HepG2 (cell line): Measurements from ENCODE around the gene C16orf87. TPM values are rescaled to one million over a fixed set of nuclear protein-coding genes. Genes with fewer than 3 reads are reported as not detected.

ENCODE experiments used
- ATF1 ChIP-seq: IDR thresholded peaks from 2 replicates; pipeline ENCODE4 v1.6.1; 2016; ENCODE audit warnings: mild to moderate bottlenecking, control low read depth
- BORCS8-MEF2B ChIP-seq: sonication (generic); formaldehyde crosslinking; IDR thresholded peaks from 2 replicates; pipeline ENCODE4 v1.8.0; 2022; ENCODE audit warnings: mild to moderate bottlenecking, missing genetic modification reagents
- MAZ ChIP-seq, 2 experiments: sonication (generic) in 1 of 2; formaldehyde crosslinking in 1 of 2; IDR thresholded peaks; 2 replicates each; pipeline versions ENCODE4 v1.5.0 to v1.6.1; 2012 to 2020; ENCODE audit warnings: low read depth in 2 of 2, mild to moderate bottlenecking in 2 of 2, borderline replicate concordance in 1 of 2, improper control_type of control experiment in 1 of 2, low read length in 1 of 2, missing genetic modification reagents in 1 of 2, moderate library complexity in 1 of 2
- RERE ChIP-seq: IDR thresholded peaks from 2 replicates; pipeline ENCODE4 v1.6.1; 2016; ENCODE audit warnings: low read depth, missing genetic modification reagents, missing compliant biosample characterization
- TAF1 ChIP-seq: sonication (generic); formaldehyde crosslinking; IDR thresholded peaks from 2 replicates; pipeline ENCODE4 v1.4.0; 2020; ENCODE audit warnings: missing genetic modification reagents
- TFDP2 ChIP-seq: sonication (generic); formaldehyde crosslinking; IDR thresholded peaks from 2 replicates; pipeline ENCODE4 v1.4.0; 2020; ENCODE audit warnings: missing genetic modification reagents
- THAP7 ChIP-seq: sonication (generic); formaldehyde crosslinking; IDR thresholded peaks from 2 replicates; pipeline ENCODE4 v1.8.1; 2023; ENCODE audit warnings: mild to moderate bottlenecking, missing genetic modification reagents
- TIGD3 ChIP-seq: sonication (generic); formaldehyde crosslinking; IDR thresholded peaks from 2 replicates; pipeline ENCODE4 v1.5.1; 2020; ENCODE audit warnings: mild to moderate bottlenecking, missing genetic modification reagents, borderline replicate concordance
- TP53 ChIP-seq: sonication (generic); formaldehyde crosslinking; conservative IDR thresholded peaks from 2 replicates; pipeline ENCODE4 v1.4.0; 2020; ENCODE audit warnings: missing genetic modification reagents
- TSC22D2 ChIP-seq: sonication (generic); formaldehyde crosslinking; IDR thresholded peaks from 2 replicates; pipeline ENCODE4 v1.5.1; 2020; ENCODE audit warnings: missing genetic modification reagents, mild to moderate bottlenecking, borderline replicate concordance
- ZBTB1 ChIP-seq: sonication (generic); formaldehyde crosslinking; IDR thresholded peaks from 2 replicates; pipeline ENCODE4 v1.4.0; 2020; ENCODE audit warnings: missing genetic modification reagents, borderline replicate concordance
- ZFP37 ChIP-seq: sonication (generic); formaldehyde crosslinking; IDR thresholded peaks from 2 replicates; pipeline ENCODE4 v1.4.0; 2020; ENCODE audit warnings: missing genetic modification reagents, borderline replicate concordance
- ZNF124 ChIP-seq: sonication (generic); formaldehyde crosslinking; IDR thresholded peaks from 2 replicates; pipeline ENCODE4 v1.4.0; 2020; ENCODE audit warnings: missing genetic modification reagents
- ZNF343 ChIP-seq: sonication (generic); formaldehyde crosslinking; IDR thresholded peaks from 2 replicates; pipeline ENCODE4 v1.4.0; 2020; ENCODE audit warnings: mild to moderate bottlenecking, missing genetic modification reagents
- polyA plus RNA-seq, 8 experiments: library from polyadenylated mRNA; depleted of rRNA in 3 of 8; stranded (reverse) in 7 of 8; unstranded in 1 of 8; fragments of >200 nt; fragmentation: Illumina TruSeq in 4 of 8; extraction: Trizol in 4 of 8; gene quantifications; 2 replicates each; pipeline versions ENCODE4 v1.2.1 to v1.2.3, GENCODE V29; 2011 to 2016; ENCODE audit warnings: low read depth in 4 of 8, missing spikeins in 1 of 8, mixed read lengths in 1 of 8; ENCODE audit not compliant: insufficient read depth in 1 of 8
- total RNA-seq, 5 experiments: library from RNA; depleted of rRNA; stranded (reverse); fragments of >200 nt; fragmentation: Illumina TruSeq; extraction: Trizol; gene quantifications; 2 replicates each; pipeline ENCODE4 v1.2.3, GENCODE V29; 2016; ENCODE audit warnings: low read depth in 1 of 5
- TF ChIP-seq, protein P1 (sequence below): IDR thresholded peaks from 2 replicates; pipeline ENCODE4 v1.4.0; 2020; ENCODE audit warnings: mild to moderate bottlenecking, missing genetic modification reagents

C16orf87 gene
- total and polyA plus RNA-seq, 2 of the 13 experiments (the other 11 are each of a cell fraction or from before 2014, with no cell fraction given): 8.6 to 19.5 TPM

DNA sequence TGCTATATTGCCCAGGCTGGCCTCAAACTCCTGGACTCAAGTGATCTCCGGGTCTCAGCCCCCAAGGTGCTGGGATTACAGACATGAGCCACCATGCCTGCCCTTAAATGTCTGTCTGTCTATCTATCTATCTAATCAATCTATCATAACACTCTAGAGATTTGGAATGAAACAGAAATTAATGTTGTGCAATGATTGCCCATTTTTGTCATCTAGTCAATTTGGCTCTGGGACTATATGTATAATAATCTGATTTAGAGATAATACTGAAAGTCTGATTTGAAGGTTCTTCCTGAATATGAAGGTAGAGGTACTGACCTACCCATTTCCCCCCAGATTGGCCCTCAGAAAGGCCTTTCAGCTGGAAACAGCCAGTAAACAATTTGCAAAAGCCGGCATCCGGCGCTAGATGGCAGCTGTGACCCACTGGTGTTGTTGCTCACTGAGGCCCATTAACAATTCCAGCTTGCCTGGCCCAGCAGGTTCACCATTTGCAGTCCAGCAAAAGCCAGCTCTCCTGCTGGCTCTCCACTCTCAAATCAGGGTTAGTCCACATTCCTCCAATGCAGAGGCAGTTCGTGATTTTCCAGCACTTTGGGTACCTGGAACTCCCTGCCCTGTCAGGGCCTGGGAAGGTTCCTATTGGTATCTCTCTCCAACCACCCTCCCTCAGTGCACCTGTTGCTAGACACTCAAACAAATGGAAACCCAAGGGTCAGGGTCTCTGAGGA lies 22.9 kb upstream of the C16orf87 start (continued):
- TF ChIP-seq, protein P1, sequence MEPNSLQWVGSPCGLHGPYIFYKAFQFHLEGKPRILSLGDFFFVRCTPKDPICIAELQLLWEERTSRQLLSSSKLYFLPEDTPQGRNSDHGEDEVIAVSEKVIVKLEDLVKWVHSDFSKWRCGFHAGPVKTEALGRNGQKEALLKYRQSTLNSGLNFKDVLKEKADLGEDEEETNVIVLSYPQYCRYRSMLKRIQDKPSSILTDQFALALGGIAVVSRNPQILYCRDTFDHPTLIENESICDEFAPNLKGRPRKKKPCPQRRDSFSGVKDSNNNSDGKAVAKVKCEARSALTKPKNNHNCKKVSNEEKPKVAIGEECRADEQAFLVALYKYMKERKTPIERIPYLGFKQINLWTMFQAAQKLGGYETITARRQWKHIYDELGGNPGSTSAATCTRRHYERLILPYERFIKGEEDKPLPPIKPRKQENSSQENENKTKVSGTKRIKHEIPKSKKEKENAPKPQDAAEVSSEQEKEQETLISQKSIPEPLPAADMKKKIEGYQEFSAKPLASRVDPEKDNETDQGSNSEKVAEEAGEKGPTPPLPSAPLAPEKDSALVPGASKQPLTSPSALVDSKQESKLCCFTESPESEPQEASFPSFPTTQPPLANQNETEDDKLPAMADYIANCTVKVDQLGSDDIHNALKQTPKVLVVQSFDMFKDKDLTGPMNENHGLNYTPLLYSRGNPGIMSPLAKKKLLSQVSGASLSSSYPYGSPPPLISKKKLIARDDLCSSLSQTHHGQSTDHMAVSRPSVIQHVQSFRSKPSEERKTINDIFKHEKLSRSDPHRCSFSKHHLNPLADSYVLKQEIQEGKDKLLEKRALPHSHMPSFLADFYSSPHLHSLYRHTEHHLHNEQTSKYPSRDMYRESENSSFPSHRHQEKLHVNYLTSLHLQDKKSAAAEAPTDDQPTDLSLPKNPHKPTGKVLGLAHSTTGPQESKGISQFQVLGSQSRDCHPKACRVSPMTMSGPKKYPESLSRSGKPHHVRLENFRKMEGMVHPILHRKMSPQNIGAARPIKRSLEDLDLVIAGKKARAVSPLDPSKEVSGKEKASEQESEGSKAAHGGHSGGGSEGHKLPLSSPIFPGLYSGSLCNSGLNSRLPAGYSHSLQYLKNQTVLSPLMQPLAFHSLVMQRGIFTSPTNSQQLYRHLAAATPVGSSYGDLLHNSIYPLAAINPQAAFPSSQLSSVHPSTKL (CRISPR knock-in tag): peak; percentile 65; the same call in 1 of the 2 replicates
- TF ChIP-seq ZNF124 (CRISPR knock-in tag) (no peak), TAF1 (CRISPR knock-in tag) (no peak), ATF1 (CRISPR knock-in tag) (no peak), MAZ (IDR thresholded peaks at IDR 0.05; ENCODE audit: borderline replicate concordance, low read depth, low read length) (no peak), MAZ (CRISPR knock-in tag; IDR thresholded peaks at IDR 0.05; ENCODE audit: low read depth) (peak; percentile 73), TIGD3 (CRISPR knock-in tag) (no peak), RERE (CRISPR knock-in tag) (no peak), ZNF343 (CRISPR knock-in tag) (0 out of 2 replicates have a peak, but pooled peaks have one; percentile 70), TSC22D2 (peak; percentile 64; the same call in 1 of the 2 replicates), THAP7 (CRISPR knock-in tag) (no peak), TP53 (CRISPR knock-in tag) (0 out of 2 replicates have a peak, but pooled peaks have one; percentile 18), TFDP2 (0 out of 2 replicates have a peak, but pooled peaks have one; percentile 28), BORCS8-MEF2B (CRISPR knock-in tag) (peak; percentile 71; the same call in 1 of the 2 replicates), ZFP37 (CRISPR knock-in tag) (no peak), ZBTB1 (CRISPR knock-in tag) (no peak)
